Measurements from ENCODE around the gene NANOS3.

The NANOS3 gene

DNA sequence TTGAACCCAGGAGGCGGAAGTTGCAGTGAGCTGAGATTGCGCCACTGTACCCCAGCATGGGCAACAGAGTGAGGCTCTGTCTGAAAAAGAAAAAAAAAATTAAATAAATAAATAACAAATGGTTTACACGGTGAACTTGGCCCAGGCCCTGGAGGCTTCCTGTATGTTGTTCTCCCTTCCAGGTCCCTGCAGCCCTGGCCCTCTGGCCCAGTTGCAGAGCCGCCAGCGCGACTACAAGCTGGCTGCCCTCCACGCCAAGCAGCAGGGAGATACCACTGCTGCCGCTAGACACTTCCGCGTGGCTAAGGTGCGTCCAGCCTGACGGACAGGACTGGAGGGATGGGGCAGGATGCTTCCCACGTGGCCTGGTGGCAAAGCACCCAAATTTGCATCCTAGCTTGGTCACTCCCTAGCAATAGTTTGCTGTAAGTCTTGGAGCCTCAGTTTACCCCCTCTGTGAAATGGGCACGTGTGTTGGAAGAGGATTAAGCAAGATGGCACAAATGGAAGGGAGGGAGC lies 41.0 kb downstream of the NANOS3 start:
- no peak for TF ChIP-seq SPI1 (IDR thresholded peaks at IDR 0.05; ENCODE audit: borderline replicate concordance, low read depth)
- no peak for TF ChIP-seq POLR2AphosphoS5 (IDR thresholded peaks at IDR 0.05; ENCODE audit: low read depth)
- TF ChIP-seq, protein P1, sequence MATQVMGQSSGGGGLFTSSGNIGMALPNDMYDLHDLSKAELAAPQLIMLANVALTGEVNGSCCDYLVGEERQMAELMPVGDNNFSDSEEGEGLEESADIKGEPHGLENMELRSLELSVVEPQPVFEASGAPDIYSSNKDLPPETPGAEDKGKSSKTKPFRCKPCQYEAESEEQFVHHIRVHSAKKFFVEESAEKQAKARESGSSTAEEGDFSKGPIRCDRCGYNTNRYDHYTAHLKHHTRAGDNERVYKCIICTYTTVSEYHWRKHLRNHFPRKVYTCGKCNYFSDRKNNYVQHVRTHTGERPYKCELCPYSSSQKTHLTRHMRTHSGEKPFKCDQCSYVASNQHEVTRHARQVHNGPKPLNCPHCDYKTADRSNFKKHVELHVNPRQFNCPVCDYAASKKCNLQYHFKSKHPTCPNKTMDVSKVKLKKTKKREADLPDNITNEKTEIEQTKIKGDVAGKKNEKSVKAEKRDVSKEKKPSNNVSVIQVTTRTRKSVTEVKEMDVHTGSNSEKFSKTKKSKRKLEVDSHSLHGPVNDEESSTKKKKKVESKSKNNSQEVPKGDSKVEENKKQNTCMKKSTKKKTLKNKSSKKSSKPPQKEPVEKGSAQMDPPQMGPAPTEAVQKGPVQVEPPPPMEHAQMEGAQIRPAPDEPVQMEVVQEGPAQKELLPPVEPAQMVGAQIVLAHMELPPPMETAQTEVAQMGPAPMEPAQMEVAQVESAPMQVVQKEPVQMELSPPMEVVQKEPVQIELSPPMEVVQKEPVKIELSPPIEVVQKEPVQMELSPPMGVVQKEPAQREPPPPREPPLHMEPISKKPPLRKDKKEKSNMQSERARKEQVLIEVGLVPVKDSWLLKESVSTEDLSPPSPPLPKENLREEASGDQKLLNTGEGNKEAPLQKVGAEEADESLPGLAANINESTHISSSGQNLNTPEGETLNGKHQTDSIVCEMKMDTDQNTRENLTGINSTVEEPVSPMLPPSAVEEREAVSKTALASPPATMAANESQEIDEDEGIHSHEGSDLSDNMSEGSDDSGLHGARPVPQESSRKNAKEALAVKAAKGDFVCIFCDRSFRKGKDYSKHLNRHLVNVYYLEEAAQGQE (IDR thresholded peaks at IDR 0.05; ENCODE audit: insufficient replicate concordance, low read depth), result no peak
- TF ChIP-seq GABPA (IDR thresholded peaks at IDR 0.05; ENCODE audit: low read depth), result no peak
- TF ChIP-seq, protein P2, sequence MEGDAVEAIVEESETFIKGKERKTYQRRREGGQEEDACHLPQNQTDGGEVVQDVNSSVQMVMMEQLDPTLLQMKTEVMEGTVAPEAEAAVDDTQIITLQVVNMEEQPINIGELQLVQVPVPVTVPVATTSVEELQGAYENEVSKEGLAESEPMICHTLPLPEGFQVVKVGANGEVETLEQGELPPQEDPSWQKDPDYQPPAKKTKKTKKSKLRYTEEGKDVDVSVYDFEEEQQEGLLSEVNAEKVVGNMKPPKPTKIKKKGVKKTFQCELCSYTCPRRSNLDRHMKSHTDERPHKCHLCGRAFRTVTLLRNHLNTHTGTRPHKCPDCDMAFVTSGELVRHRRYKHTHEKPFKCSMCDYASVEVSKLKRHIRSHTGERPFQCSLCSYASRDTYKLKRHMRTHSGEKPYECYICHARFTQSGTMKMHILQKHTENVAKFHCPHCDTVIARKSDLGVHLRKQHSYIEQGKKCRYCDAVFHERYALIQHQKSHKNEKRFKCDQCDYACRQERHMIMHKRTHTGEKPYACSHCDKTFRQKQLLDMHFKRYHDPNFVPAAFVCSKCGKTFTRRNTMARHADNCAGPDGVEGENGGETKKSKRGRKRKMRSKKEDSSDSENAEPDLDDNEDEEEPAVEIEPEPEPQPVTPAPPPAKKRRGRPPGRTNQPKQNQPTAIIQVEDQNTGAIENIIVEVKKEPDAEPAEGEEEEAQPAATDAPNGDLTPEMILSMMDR (IDR thresholded peaks at IDR 0.05; ENCODE audit: insufficient read depth, low read length), result no peak
- no peak for DNase-seq (ENCODE audit: low read depth in 1 of 2, low spot score in 1 of 2)
- no peaks in the 10 kb centered on the region for H3K27me3 ChIP-seq (ENCODE audit: insufficient read depth, poor library complexity, severe bottlenecking)

DNA sequence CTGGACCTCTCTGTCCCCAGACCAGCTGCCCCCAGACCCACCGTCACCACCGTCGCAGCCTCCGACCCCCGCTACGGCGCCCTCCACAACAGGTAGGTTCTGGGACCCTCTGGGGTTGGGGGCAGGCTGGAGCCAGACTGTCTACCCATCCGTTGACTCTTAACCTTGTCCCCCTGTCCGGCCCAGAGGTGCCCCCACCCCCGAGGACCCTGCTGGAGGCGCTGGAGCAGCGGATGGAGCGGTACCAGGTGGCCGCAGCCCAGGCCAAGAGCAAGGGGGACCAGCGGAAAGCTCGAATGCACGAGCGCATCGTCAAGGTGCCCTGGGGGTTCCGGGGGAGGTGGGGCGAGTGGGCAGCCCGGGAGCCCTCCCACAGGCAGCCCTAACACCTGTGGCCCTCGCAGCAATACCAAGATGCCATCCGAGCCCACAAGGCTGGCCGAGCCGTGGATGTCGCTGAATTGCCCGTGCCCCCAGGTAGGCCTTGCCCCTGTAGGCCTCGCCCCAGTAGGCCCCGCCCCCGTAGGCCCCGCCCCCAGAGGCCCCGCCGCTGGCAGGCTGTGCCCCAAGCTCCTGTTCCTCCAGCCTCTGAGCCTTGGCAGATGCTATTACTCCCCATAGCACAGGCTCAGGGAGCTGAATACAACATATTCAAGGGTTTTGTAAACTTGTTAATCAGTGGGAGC lies 41.9 kb downstream of the NANOS3 start:
- no peak for TF ChIP-seq GABPA (IDR thresholded peaks at IDR 0.05; ENCODE audit: low read depth)
- TF ChIP-seq SPI1 (IDR thresholded peaks at IDR 0.05; ENCODE audit: borderline replicate concordance, low read depth), result no peak
- no peak for TF ChIP-seq POLR2AphosphoS5 (IDR thresholded peaks at IDR 0.05; ENCODE audit: low read depth)
- TF ChIP-seq, protein P2 (IDR thresholded peaks at IDR 0.05; ENCODE audit: insufficient read depth, low read length), result no peak
- TF ChIP-seq, protein P1 (IDR thresholded peaks at IDR 0.05; ENCODE audit: insufficient replicate concordance, low read depth), result no peak
- H3K27me3 ChIP-seq (ENCODE audit: insufficient read depth, poor library complexity, severe bottlenecking), result no peaks in the 10 kb centered on the region
- H3K27ac ChIP-seq (replicated peaks), result no peak overlapping the region
- no peak for DNase-seq (ENCODE audit: low read depth in 1 of 2, low spot score in 1 of 2)
- H3K4me3 ChIP-seq (replicated peaks; ENCODE audit: insufficient read depth, low read length), result no peak overlapping the region

More for the DNA sequence above, 41.0 kb downstream of the NANOS3 start:
- Histone ChIP-seq H3K27ac (replicated peaks) (no peak overlapping the region), H3K4me3 (replicated peaks; ENCODE audit: insufficient read depth, low read length) (no peak overlapping the region)

DNA sequence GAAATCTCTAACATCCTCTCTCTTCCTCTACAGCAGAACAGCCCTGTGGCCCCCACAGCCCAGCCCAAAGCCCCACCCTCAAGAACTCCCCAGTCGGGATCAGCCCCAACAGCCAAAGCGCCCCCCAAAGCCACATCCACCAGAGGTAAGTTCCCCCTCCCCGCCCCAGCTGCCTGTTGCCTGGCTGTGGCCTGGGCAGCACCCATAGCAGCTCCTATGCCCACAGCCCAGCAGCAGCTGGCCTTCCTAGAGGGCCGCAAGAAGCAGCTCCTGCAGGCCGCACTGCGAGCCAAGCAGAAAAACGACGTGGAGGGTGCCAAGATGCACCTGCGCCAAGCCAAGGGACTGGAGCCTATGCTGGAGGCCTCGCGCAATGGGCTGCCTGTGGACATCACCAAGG lies 43.6 kb downstream of the NANOS3 start:
- TF ChIP-seq POLR2AphosphoS5 (IDR thresholded peaks at IDR 0.05; ENCODE audit: low read depth) (no peak), SPI1 (IDR thresholded peaks at IDR 0.05; ENCODE audit: borderline replicate concordance, low read depth) (no peak), GABPA (IDR thresholded peaks at IDR 0.05; ENCODE audit: low read depth) (no peak)
- TF ChIP-seq, protein P2 (IDR thresholded peaks at IDR 0.05; ENCODE audit: insufficient read depth, low read length), result no peak
- TF ChIP-seq, protein P1 (IDR thresholded peaks at IDR 0.05; ENCODE audit: insufficient replicate concordance, low read depth), result no peak
- H3K4me3 ChIP-seq (replicated peaks; ENCODE audit: insufficient read depth, low read length), result no peak overlapping the region
- no peak for DNase-seq (ENCODE audit: low read depth in 1 of 2, low spot score in 1 of 2)
- H3K27me3 ChIP-seq (ENCODE audit: insufficient read depth, poor library complexity, severe bottlenecking), result no peaks in the 10 kb centered on the region
- no peak overlapping the region for H3K27ac ChIP-seq (replicated peaks)

Measured in HL-60 (cell line).